ENCODE measurements around the gene RSBN1.

GRCh38 chr1:113859478-113860175 is 47.4 kb upstream of the RSBN1 start:
- TF ChIP-seq EZH2 (IDR thresholded peaks at IDR 0.05) (no peak), CTCF (IDR thresholded peaks at IDR 0.05) (no peak)

Data from neural progenitor cell (in vitro differentiated cells).